ENCODE data around the gene ST14.

GRCh38 chr11:130123414-130124040 is 36.1 kb upstream of the ST14 start:
- TF ChIP-seq CTCF (conservative IDR thresholded peaks at IDR 0.05) (no peak), EZH2 (IDR thresholded peaks at IDR 0.05; ENCODE audit: low read depth) (no peak)
